Smooth muscle cell (in vitro differentiated cells): ENCODE results near the gene CDK10. TPM values are rescaled to one million over a fixed set of nuclear protein-coding genes. Genes with fewer than 3 reads are reported as not detected.

Experiments
- DNase-seq: peaks from one replicate; lab custom pipeline; 2025; ENCODE audit not compliant: unreplicated experiment; lab: John Stamatoyannopoulos, UW
- H2AFZ ChIP-seq: fragments of 200-600 bp; sonication (generic); 2 replicates; pipeline ENCODE4 v1.6.0; 2016; ENCODE audit warnings: antibody characterized with exemption, low read depth, mild to moderate bottlenecking
- H3F3A ChIP-seq: fragments of 200-600 bp; sonication (generic); 2 replicates; pipeline ENCODE4 v1.6.0; 2017; ENCODE audit warnings: antibody characterized with exemption, low read depth
- H3K27ac ChIP-seq: fragments of 200-600 bp; sonication (generic); 2 replicates; pipeline ENCODE4 v1.5.1; 2016; ENCODE audit warnings: low read depth, mild to moderate bottlenecking
- H3K27me3 ChIP-seq: fragments of 200-600 bp; sonication (generic); 2 replicates; pipeline ENCODE4 v1.6.1; 2016; ENCODE audit warnings: low read depth, mild to moderate bottlenecking
- H3K36me3 ChIP-seq: fragments of 200-600 bp; sonication (generic); 2 replicates; pipeline ENCODE4 v1.5.1; 2016; ENCODE audit warnings: low read depth
- H3K4me1 ChIP-seq: fragments of 200-600 bp; sonication (generic); 2 replicates; pipeline ENCODE4 v1.5.1; 2016; ENCODE audit warnings: low read depth
- H3K4me2 ChIP-seq: fragments of 200-600 bp; sonication (generic); 2 replicates; pipeline ENCODE4 v1.6.0; 2016; ENCODE audit warnings: mild to moderate bottlenecking
- H3K4me3 ChIP-seq: fragments of 200-600 bp; sonication (generic); 2 replicates; pipeline ENCODE4 v1.5.1; 2016; ENCODE audit warnings: mild to moderate bottlenecking
- H3K79me2 ChIP-seq: fragments of 200-600 bp; sonication (generic); 2 replicates; pipeline ENCODE4 v1.6.0; 2016; ENCODE audit warnings: low read depth, mild to moderate bottlenecking
- H3K9ac ChIP-seq: fragments of 200-600 bp; sonication (generic); 2 replicates; pipeline ENCODE4 v1.6.0; 2016; ENCODE audit warnings: low read depth
- H3K9me3 ChIP-seq: fragments of 200-600 bp; sonication (generic); replicated peaks from 2 replicates; pipeline ENCODE4 v1.5.1; 2016; ENCODE audit warnings: low read depth
- H4K20me1 ChIP-seq: fragments of 200-600 bp; sonication (generic); 2 replicates; pipeline ENCODE4 v1.6.0; 2016; ENCODE audit warnings: low read depth
- CTCF ChIP-seq: fragments of 200-600 bp; sonication (generic); IDR thresholded peaks from 2 replicates; pipeline ENCODE4 v1.5.1; 2017; ENCODE audit warnings: borderline replicate concordance, mild to moderate bottlenecking, antibody characterized with exemption; ENCODE audit not compliant: insufficient read depth, poor library complexity, severe bottlenecking
- WGBS: methylation state at CpG from one replicate; pipeline ENCODE4 v1.1.7; 2016; ENCODE audit warnings: low lambda C conversion rate; 5-methylcytosine and 5-hydroxymethylcytosine counted together
- polyA plus RNA-seq: library from polyadenylated mRNA; unstranded; fragments of >200 nt; fragmentation: Nextera tagmentation; extraction: Ambion mirVana; gene quantifications from 2 replicates; pipeline ENCODE4 v1.2.1, GENCODE V29; 2016
- total RNA-seq: library from RNA; depleted of rRNA; stranded (reverse); fragments of >200 nt; gene quantifications from 2 replicates; pipeline ENCODE4 v1.2.3, GENCODE V29; 2014

CDK10 gene
- total and polyA plus RNA-seq, 2 experiments from 2014 or later = 24.4 to 77.0 TPM

DNA sequence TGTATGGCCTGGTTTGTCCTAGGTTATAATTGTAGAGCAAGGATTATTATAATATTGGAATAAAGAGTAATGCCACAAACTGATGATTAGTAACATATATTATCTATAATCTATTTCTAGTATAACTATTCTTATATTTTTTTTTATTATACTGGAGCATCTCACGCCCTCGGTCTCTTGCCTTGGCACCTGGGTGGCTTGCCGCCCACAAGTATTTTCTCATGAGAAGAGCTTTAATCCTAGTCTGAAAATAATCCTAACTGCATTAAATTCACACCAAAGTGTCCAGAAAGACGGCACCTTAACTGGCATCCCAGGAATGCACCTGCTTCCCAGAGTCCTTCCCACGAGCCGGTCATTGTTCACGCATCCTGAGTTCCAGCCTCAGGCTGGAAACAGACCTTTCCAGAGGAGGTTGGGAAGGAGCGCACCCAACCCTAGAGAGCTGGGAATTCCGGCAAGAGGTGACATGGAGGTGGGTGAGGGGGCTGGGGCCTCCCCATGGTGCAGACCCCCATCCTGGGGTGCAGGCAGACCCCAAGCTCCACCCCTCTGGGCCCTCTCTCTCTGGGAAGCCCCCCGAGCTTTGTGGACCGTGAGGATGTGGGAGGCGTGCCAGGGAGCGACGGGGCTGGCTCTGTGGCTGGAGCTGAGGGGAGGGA is 44.9 kb upstream of the CDK10 start:
- TF ChIP-seq CTCF = no peak
- Histone ChIP-seq H3K9me3 (no peaks in the 10 kb centered on the region), H4K20me1 (no peaks in the 10 kb centered on the region), H3F3A (no peaks in the 10 kb centered on the region), H3K79me2 (no peaks in the 10 kb centered on the region), H3K9ac (no peak overlapping the region), H2AFZ (no peak overlapping the region), H3K27me3 (no peaks in the 10 kb centered on the region), H3K4me2 (peak overlapping the region; percentile 68), H3K36me3 (no peaks in the 10 kb centered on the region), H3K4me3 (no peak overlapping the region), H3K27ac (no peak overlapping the region), H3K4me1 (no peaks in the 10 kb centered on the region)
- WGBS = 67% methylated on average over 12 of the region's 14 CpGs
- no peak for DNase-seq

DNA sequence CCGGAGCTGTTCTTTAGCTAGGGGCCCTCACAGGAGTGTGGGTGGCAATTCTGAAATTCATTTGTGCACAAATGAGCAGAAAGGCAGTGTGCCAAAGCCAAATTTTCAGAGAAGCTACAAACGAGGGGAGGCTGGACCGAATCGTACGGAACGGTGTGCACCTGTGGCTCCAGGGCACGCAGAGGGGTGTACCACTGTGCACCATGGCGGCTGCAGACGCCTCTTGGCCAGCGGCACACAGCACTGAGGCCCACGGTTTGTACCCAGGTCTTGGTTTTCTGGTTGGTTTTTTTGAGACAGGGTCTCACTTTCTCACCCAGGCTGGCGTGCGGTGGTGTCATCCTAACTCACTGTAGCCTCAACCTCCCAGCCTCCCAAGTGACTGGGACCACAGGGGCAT is 43.9 kb upstream of the CDK10 start:
- Histone ChIP-seq H3K36me3 (no peaks in the 10 kb centered on the region), H3K27me3 (no peaks in the 10 kb centered on the region), H3K79me2 (no peaks in the 10 kb centered on the region), H3K4me3 (no peak overlapping the region), H3K9me3 (no peaks in the 10 kb centered on the region), H2AFZ (no peak overlapping the region), H3K4me1 (no peaks in the 10 kb centered on the region), H3F3A (no peaks in the 10 kb centered on the region), H3K4me2 (no peak overlapping the region), H4K20me1 (peaks cover 3% of the 10 kb centered on the region), H3K27ac (no peak overlapping the region), H3K9ac (no peak overlapping the region)
- DNase-seq = no peak
- no peak for TF ChIP-seq CTCF
- 93% methylated on average over 13 of the region's 13 CpGs for WGBS

- Histone ChIP-seq H3K9ac (no peak overlapping the region), H3F3A (no peaks in the 10 kb centered on the region), H3K79me2 (no peaks in the 10 kb centered on the region), H3K27ac (no peak overlapping the region), H2AFZ (no peak overlapping the region), H3K9me3 (no peaks in the 10 kb centered on the region), H4K20me1 (peaks cover 3% of the 10 kb centered on the region), H3K4me2 (no peak overlapping the region), H3K27me3 (no peaks in the 10 kb centered on the region), H3K4me1 (no peaks in the 10 kb centered on the region), H3K36me3 (no peaks in the 10 kb centered on the region), H3K4me3 (no peak overlapping the region)
- no peak for TF ChIP-seq CTCF
- 87% methylated on average over 14 of the region's 14 CpGs for WGBS
- no peak for DNase-seq
Observed at GRCh38 chr16:89643769-89644300, 42.7 kb upstream of the CDK10 start.

DNA sequence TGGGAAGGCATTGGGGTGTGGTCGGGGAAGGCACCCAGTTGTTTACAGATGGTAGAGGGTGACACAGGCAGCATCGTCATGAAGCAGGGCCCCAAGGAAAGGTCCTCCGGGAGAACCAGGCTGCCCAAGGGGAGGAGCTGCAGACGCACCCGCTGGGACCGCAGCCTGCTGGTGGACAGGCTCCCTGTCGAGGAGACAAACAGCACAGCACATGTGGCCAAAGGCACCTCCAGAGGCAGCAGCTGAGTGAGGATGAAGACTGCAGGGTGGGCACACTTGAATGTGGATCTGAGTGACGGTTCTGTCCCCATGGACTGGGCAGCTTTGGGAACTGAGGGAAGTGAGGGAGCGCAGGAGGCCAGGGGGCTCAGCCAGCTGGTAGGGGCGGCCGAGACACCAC is 41.4 kb upstream of the CDK10 start:
- H3K4me2 ChIP-seq = no peak overlapping the region
- 99% methylated on average over 9 of the region's 11 CpGs for WGBS
- TF ChIP-seq CTCF = no peak
- H3K4me1 ChIP-seq = no peaks in the 10 kb centered on the region
- no peak overlapping the region for H3K9ac ChIP-seq
- no peak overlapping the region for H3K27ac ChIP-seq
- H3F3A ChIP-seq = no peaks in the 10 kb centered on the region
- no peak overlapping the region for H2AFZ ChIP-seq
- H3K4me3 ChIP-seq = no peak overlapping the region
- no peak for DNase-seq
- H3K9me3 ChIP-seq = no peaks in the 10 kb centered on the region
- no peaks in the 10 kb centered on the region for H3K27me3 ChIP-seq
- no peaks in the 10 kb centered on the region for H3K79me2 ChIP-seq
- no peaks in the 10 kb centered on the region for H3K36me3 ChIP-seq
- peaks cover 7% of the 10 kb centered on the region for H4K20me1 ChIP-seq
